ENCODE data around the gene FOXL1.

Gene FOXL1

GRCh38 chr16:86558355-86559193, 19.8 kb upstream of the FOXL1 start:
- Histone ChIP-seq H3K27ac (replicated peaks) (no peak overlapping the region), H3K27me3 (ENCODE audit: insufficient read depth, poor library complexity, severe bottlenecking) (no peaks in the 10 kb centered on the region), H3K4me3 (replicated peaks; ENCODE audit: insufficient read depth, low read length) (no peak overlapping the region)
- DNase-seq (ENCODE audit: low read depth in 1 of 2, low spot score in 1 of 2), result no peak
- TF ChIP-seq GABPA (IDR thresholded peaks at IDR 0.05; ENCODE audit: low read depth) (no peak), REST (IDR thresholded peaks at IDR 0.05; ENCODE audit: insufficient replicate concordance, low read depth) (no peak), POLR2AphosphoS5 (IDR thresholded peaks at IDR 0.05; ENCODE audit: low read depth) (no peak), CTCF (IDR thresholded peaks at IDR 0.05; ENCODE audit: insufficient read depth, low read length) (no peak), SPI1 (IDR thresholded peaks at IDR 0.05; ENCODE audit: borderline replicate concordance, low read depth) (no peak)

GRCh38 chr16:86559802-86560305, 18.5 kb upstream of the FOXL1 start:
- no peaks in the 10 kb centered on the region for H3K27me3 ChIP-seq (ENCODE audit: insufficient read depth, poor library complexity, severe bottlenecking)
- H3K4me3 ChIP-seq (replicated peaks; ENCODE audit: insufficient read depth, low read length), result no peak overlapping the region
- no peak overlapping the region for H3K27ac ChIP-seq (replicated peaks)
- DNase-seq (ENCODE audit: low read depth in 1 of 2, low spot score in 1 of 2), result no peak
- TF ChIP-seq REST (IDR thresholded peaks at IDR 0.05; ENCODE audit: insufficient replicate concordance, low read depth), result no peak
- no peak for TF ChIP-seq GABPA (IDR thresholded peaks at IDR 0.05; ENCODE audit: low read depth)

- TF ChIP-seq SPI1 (IDR thresholded peaks at IDR 0.05; ENCODE audit: borderline replicate concordance, low read depth) (no peak), GABPA (IDR thresholded peaks at IDR 0.05; ENCODE audit: low read depth) (no peak), REST (IDR thresholded peaks at IDR 0.05; ENCODE audit: insufficient replicate concordance, low read depth) (no peak), POLR2AphosphoS5 (IDR thresholded peaks at IDR 0.05; ENCODE audit: low read depth) (no peak), CTCF (IDR thresholded peaks at IDR 0.05; ENCODE audit: insufficient read depth, low read length) (no peak)
- no peak for DNase-seq (ENCODE audit: low read depth in 1 of 2, low spot score in 1 of 2)
- H3K4me3 ChIP-seq (replicated peaks; ENCODE audit: insufficient read depth, low read length), result no peak overlapping the region
- H3K27me3 ChIP-seq (ENCODE audit: insufficient read depth, poor library complexity, severe bottlenecking), result peaks cover 8% of the 10 kb centered on the region
- no peak overlapping the region for H3K27ac ChIP-seq (replicated peaks)
Measured at GRCh38 chr16:86562356-86562755, 16.0 kb upstream of the FOXL1 start.
